Activated CD4-positive, CD25-positive, alpha-beta regulatory T cell treated with anti-CD3 and anti-CD28 coated beads, Interleukin-2, amount 50 U/mL, for 16 hours (primary cell): ENCODE measurements around the gene ZNF513.
"Not testable (repeated sequence)": the region's sequence is repeated elsewhere in the genome, so short reads cannot be mapped to it uniquely, and the experiment has no call there.

ENCODE experiments used
- DNase-seq: peaks from one replicate; pipeline ENCODE4 v3.0.0-alpha.2; 2020; ENCODE audit warnings: low read depth, low spot score

ZNF513 gene

GRCh38 chr2:27356056-27356381 lies 24.5 kb downstream of the ZNF513 start:
- DNase-seq = no peak

GRCh38 chr2:27354597-27354927 lies 26.0 kb downstream of the ZNF513 start:
- no peak for DNase-seq

GRCh38 chr2:27353762-27354596 lies 26.6 kb downstream of the ZNF513 start:
- DNase-seq = no peak

- not testable (repeated sequence) for DNase-seq
Observed at GRCh38 chr2:27353386-27353761, 27.2 kb downstream of the ZNF513 start.

GRCh38 chr2:27351802-27352598 lies 28.5 kb downstream of the ZNF513 start:
- no peak for DNase-seq

GRCh38 chr2:27350106-27350693 lies 30.3 kb downstream of the ZNF513 start:
- no peak for DNase-seq

- DNase-seq = no peak
Observed at GRCh38 chr2:27347641-27348040, 32.9 kb downstream of the ZNF513 start.

- no peak for DNase-seq
Observed at GRCh38 chr2:27336173-27336572, 44.4 kb downstream of the ZNF513 start.

GRCh38 chr2:27335311-27335710 lies 45.2 kb downstream of the ZNF513 start:
- no peak for DNase-seq
